Epithelial cell of esophagus (primary cell): ENCODE data around the gene IDNK.

Source experiments
- DNase-seq: peaks from one replicate; pipeline ENCODE4 v3.0.0; 2010; ENCODE audit warnings: low read depth
- H3K4me3 ChIP-seq: 2 replicates; pipeline ENCODE4 v1.5.1; 2011; ENCODE audit warnings: mild to moderate bottlenecking, low read length, control low read depth
- TF ChIP-seq, protein P1 (sequence below): IDR thresholded peaks from 2 replicates; pipeline ENCODE4 v1.5.1; 2011; ENCODE audit warnings: low read depth, mild to moderate bottlenecking, low read length, control low read depth, inconsistent platforms; ENCODE audit not compliant: insufficient read depth; ENCODE audit errors: missing control alignments

The IDNK gene

DNA sequence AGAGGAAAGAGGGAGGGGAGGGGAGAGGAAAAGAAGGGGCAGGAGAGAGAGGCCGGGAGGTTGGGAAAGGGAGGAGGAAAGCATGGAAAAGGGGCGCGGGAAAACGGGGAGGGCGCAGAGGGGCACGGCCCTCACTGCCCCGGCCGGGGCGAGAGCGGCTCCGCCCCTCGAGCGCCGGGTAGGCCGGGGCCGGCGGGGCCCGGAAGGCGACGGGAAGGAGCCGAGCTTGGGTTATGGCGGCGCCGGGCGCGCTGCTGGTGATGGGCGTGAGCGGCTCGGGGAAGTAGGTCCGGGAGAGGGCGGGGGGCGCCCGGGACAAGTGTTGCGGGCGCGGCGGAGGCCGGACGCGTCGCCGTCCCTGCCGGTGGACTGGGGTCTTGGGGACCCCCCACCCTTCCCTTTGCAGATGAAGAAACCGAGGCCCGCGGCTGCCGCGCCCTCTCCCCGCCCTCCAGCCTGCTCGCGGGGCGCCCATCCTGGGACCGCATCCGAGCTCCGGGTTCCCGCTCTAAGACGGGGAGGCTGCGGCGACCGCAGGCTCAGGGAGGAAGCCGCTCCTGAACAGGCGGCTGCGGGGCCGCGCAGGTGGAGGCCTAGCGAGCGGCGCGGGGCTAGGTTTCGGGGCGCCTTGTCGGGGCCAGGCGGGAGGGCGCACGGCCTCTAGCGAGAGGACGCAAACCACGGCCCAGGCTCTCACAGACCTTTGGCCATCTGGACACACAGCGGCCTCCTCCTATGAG, at the start of gene IDNK:
IDNK (plus strand) TSS at position 205 of the 740 bp plus-strand sequence; CDS start at position 234, 29 bp downstream.
- TF ChIP-seq, protein P1, sequence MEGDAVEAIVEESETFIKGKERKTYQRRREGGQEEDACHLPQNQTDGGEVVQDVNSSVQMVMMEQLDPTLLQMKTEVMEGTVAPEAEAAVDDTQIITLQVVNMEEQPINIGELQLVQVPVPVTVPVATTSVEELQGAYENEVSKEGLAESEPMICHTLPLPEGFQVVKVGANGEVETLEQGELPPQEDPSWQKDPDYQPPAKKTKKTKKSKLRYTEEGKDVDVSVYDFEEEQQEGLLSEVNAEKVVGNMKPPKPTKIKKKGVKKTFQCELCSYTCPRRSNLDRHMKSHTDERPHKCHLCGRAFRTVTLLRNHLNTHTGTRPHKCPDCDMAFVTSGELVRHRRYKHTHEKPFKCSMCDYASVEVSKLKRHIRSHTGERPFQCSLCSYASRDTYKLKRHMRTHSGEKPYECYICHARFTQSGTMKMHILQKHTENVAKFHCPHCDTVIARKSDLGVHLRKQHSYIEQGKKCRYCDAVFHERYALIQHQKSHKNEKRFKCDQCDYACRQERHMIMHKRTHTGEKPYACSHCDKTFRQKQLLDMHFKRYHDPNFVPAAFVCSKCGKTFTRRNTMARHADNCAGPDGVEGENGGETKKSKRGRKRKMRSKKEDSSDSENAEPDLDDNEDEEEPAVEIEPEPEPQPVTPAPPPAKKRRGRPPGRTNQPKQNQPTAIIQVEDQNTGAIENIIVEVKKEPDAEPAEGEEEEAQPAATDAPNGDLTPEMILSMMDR, result no peak
- peak within 1 kb of the TSS; percentile 63 for H3K4me3 ChIP-seq
- DNase-seq, result peak; percentile 51

DNA sequence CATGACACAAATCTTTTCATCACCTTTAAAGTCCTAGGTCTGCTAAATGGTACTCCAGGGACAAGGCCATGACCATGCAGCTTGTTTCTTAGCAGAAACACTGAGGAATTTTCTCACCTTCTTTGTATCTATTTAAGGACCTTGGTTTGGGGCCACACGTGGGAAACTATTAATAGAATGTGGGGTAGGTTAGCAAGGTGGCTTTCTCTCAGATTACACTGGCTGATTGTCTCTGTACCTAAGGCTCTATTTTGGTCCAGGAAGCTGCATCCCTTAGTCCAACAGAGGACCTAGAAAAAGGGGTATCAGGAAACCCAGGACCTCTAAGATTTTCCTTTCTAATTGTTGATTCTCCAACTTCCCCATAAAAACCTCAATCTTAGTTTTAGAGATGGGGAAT, 48.5 kb upstream of the IDNK start:
- TF ChIP-seq, protein P1, result no peak
- DNase-seq, result no peak
- H3K4me3 ChIP-seq, result no peak overlapping the region

DNA sequence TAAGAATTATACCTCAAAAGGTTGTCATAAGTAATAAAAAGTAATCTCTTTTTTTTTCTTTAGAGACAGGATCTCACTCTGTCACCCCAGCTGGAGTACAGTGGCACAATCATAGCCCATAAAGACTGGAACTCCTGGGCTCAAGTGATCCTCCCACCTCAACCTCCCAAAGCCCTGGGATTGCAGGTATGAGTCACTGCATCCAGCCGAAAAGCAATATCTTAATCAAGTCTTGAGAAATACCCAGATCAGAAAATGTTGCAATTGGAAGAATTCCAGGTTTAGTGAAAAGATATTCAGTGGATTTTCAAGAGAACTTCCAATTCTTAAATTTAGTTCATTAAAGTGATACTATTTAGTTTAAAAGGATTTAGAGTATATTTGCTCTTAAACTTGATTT, 40.9 kb upstream of the IDNK start:
- H3K4me3 ChIP-seq, result no peak overlapping the region
- DNase-seq, result peak; percentile 71
- TF ChIP-seq, protein P1, result no peak

DNA sequence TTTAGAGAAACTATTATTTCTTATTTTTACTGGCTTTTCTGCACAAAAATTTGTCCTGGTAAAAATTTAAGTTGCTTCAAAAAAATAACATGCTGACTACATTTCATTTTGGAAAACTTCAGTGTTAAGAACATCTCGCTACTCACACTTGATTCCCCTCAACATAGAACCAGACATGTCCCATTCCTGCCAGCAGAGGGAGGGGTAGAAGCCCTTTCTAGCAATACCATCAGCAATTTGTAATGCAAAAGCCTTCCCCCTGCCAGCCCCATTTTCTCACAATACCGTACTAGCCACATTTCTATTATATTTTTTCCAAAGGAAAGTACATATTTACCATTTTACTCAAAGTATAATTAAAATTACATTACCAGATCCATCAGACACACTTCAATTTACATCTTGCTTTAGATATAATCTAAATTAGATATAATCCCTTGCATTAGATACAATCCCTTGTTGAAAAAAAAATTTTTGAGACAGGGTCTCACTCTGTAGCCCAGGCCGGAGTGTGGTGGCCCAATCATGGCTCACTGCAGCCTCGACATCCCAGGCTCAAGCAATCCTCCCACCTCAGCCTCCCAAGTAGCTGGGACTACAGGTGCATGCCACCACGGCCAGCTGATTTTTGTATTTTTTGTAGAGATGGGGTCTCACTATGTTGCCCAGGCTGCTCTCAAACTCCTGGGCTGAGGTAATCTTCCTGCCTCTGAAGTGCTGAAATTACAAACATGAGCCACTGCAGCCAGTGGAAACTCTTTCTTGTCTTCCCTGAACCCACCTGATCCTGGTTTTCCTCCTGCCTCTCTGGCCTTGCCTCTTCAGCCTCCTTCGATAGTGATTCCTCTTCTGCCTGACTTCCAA, 39.6 kb upstream of the IDNK start:
- TF ChIP-seq, protein P1, result peak; percentile 84
- H3K4me3 ChIP-seq, result no peak overlapping the region
- DNase-seq, result peak; percentile 67

DNA sequence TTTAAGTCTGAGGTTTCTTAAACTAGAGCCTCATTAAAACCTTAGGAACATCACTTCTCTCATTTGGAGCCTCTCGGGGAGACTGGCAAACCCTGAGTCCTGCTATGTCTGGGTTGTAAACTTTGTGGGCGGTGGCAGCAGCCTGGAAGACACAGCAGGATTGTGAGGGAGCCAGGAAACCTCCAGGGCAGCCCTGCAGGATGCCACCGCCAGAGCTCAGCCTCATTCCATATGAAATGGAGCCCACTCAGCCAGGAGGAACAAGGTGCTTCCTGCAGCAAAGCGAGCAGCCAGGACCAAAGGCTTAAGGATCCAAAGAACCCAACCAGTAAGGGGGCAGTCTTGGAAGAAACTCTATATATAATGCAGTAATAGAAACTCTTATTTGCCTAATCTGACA, 37.9 kb upstream of the IDNK start:
- DNase-seq, result no peak
- no peak overlapping the region for H3K4me3 ChIP-seq
- TF ChIP-seq, protein P1, result no peak

DNA sequence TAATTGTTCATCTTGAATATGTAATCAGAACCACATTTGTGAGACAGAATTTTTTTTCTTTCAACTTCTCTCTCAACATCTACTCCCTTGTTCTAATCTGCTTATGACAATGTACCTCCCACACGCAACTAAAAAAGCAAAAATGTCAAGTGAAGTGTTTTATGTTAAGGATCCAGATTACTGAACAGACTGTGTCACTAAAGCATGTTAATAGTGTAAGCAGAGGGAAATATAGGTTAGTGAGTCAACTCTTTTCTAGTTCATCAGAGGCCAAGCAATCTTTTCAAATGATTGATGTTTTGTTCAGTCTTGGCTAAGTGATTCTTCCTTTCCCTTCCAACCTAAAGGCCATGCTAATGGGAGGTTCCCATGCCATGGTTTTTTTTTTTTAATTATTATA, 34.7 kb upstream of the IDNK start:
- TF ChIP-seq, protein P1, result no peak
- no peak for DNase-seq
- no peak overlapping the region for H3K4me3 ChIP-seq
